Measurements from ENCODE around the gene BLACAT1.

BLACAT1 gene

DNA sequence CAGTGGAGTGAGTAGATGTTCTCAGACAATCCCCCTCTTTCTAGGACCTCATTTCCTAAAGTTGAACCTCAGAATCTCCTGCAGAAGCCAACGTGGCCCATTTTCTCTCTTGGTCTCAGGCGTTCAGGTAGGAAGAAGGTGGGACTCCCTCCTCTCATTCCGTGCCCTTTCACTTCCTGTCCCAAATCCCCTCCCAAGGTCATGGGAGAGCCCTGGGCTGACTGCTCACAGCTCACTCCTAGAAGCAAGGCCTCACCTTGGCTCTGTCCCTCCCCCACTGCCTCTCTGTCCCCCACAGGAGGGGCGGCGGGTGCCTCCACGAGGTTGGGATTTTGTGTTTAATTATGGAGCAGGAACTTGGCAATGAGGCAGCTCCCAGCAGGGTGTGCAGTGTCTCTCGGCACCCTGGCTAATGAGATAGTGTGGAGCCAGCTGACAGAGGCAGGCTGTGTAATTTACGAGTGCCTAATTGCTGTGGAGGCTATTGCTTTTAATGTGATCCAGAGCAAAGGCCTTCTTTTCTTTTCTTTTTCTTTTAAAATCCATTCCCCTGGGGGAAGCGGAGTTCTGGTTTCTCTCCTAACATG, 39.5 kb upstream of the BLACAT1 start:
- Histone ChIP-seq H3K4me3 (ENCODE audit: insufficient read depth, low read depth, low read length) (no peak overlapping the region), H3K9me3 (ENCODE audit: control insufficient read depth, low read length) (no peaks in the 10 kb centered on the region), H3K27ac (ENCODE audit: insufficient read depth, low read depth, low read length, poor library complexity, severe bottlenecking) (no peak overlapping the region), H3K4me1 (ENCODE audit: control insufficient read depth, insufficient read depth, low read length) (peaks cover 5% of the 10 kb centered on the region), H3K36me3 (ENCODE audit: control insufficient read depth, insufficient read depth, low read length) (no peaks in the 10 kb centered on the region), H3K27me3 (ENCODE audit: control insufficient read depth, insufficient read depth, low read length, poor library complexity, severe bottlenecking) (no peaks in the 10 kb centered on the region)
- WGBS, 2 experiments: 48 to 51% methylated on average over 9 of the region's 9 CpGs

DNA sequence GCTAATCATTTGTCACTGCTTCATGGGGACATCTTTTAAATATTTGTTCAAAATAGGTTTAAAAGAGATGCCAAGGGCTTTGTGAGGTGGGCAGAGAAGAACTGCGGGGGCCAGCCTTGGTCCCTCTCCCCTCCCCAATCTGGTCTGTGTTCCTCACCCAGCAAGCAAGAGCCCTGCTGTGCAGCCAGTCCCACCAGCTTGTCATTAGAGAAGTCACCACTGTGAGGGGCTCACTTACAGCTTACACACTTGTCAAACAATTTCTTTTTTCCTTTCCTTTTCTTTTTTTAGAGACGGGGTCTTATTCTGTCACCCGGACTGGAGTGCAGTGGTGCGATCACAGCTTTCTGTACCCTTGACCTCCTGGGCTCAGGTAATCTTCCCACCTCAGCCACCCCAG, 38.3 kb upstream of the BLACAT1 start:
- Histone ChIP-seq H3K4me3 (ENCODE audit: insufficient read depth, low read depth, low read length) (no peak overlapping the region), H3K4me1 (ENCODE audit: control insufficient read depth, insufficient read depth, low read length) (peaks cover 4% of the 10 kb centered on the region), H3K36me3 (ENCODE audit: control insufficient read depth, insufficient read depth, low read length) (no peaks in the 10 kb centered on the region), H3K27ac (ENCODE audit: insufficient read depth, low read depth, low read length, poor library complexity, severe bottlenecking) (no peak overlapping the region), H3K9me3 (ENCODE audit: control insufficient read depth, low read length) (no peaks in the 10 kb centered on the region), H3K27me3 (ENCODE audit: control insufficient read depth, insufficient read depth, low read length, poor library complexity, severe bottlenecking) (no peaks in the 10 kb centered on the region)
- WGBS, 2 experiments: 82 to 84% methylated on average over 4 of the region's 4 CpGs

DNA sequence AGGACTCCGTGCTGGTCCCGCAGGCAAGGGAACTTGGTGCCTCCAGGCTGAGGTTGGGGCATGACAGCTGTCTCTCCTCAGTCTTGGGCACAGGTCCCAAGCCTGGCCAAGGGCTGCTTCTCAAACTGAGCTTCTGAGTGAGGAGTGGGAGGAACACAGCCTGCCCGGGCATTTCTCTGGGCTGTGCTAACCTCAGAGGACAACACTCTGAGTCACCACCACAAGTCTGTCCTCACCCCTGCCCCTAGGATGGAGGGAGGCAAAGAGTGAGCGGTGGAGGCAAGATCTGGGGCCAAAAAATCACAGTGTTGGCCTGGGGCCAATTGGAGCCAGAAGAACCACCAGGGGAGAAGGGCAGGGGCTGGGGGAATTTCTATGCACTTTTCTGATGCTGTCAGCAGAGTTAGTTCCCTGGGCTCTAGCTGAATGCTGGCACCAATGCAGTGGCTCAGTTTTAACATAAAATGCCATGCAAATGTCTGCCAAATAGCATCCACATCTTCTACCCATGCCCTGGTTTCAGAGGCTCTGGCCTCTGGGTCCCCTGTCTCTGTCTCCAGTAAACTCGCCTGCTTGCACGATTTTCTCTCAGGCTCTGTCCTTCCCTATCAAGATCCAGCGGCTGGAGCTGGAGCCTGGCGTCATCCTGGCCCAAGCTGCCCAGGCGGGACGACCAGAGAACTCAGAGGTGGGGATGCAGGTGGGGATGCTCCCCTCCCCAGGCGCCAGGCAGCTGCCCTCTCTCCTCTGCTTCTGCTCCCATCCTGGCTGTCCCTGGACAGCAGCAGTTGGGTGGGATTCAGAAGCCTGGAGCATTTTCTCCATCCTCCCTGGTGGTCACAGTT, 37.6 kb upstream of the BLACAT1 start:
- H3K36me3 ChIP-seq (ENCODE audit: control insufficient read depth, insufficient read depth, low read length): no peaks in the 10 kb centered on the region
- no peak overlapping the region for H3K4me3 ChIP-seq (ENCODE audit: insufficient read depth, low read depth, low read length)
- no peaks in the 10 kb centered on the region for H3K27me3 ChIP-seq (ENCODE audit: control insufficient read depth, insufficient read depth, low read length, poor library complexity, severe bottlenecking)
- 74 to 77% methylated on average over 11 of the region's 11 CpGs for WGBS, 2 experiments
- H3K4me1 ChIP-seq (ENCODE audit: control insufficient read depth, insufficient read depth, low read length): peaks cover 4% of the 10 kb centered on the region
- no peak overlapping the region for H3K27ac ChIP-seq (ENCODE audit: insufficient read depth, low read depth, low read length, poor library complexity, severe bottlenecking)
- no peaks in the 10 kb centered on the region for H3K9me3 ChIP-seq (ENCODE audit: control insufficient read depth, low read length)

DNA sequence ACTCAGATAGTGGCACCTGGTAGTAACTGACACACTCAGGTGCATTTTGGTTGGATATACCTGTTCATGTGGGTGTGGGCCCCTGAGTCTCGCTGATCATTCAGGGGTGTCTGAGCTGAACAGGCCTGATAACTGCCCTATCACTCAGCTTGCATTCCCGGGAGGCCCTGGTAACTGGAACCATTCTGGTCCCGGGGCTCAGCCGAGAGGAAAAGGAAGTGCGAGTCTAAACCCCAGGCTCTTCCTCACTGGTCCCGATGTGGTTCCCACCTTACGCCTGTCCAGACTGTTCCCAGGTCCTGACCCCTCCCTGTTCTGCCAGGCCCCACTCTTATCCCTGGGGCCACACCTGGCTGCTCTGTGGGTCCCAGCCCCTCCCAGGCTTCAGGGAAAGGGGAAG, 36.9 kb upstream of the BLACAT1 start:
- 77 to 83% methylated on average over 7 of the region's 7 CpGs for WGBS, 2 experiments
- Histone ChIP-seq H3K4me3 (ENCODE audit: insufficient read depth, low read depth, low read length) (no peak overlapping the region), H3K36me3 (ENCODE audit: control insufficient read depth, insufficient read depth, low read length) (no peaks in the 10 kb centered on the region), H3K4me1 (ENCODE audit: control insufficient read depth, insufficient read depth, low read length) (peaks cover 4% of the 10 kb centered on the region), H3K27ac (ENCODE audit: insufficient read depth, low read depth, low read length, poor library complexity, severe bottlenecking) (no peak overlapping the region), H3K27me3 (ENCODE audit: control insufficient read depth, insufficient read depth, low read length, poor library complexity, severe bottlenecking) (no peaks in the 10 kb centered on the region), H3K9me3 (ENCODE audit: control insufficient read depth, low read length) (no peaks in the 10 kb centered on the region)

DNA sequence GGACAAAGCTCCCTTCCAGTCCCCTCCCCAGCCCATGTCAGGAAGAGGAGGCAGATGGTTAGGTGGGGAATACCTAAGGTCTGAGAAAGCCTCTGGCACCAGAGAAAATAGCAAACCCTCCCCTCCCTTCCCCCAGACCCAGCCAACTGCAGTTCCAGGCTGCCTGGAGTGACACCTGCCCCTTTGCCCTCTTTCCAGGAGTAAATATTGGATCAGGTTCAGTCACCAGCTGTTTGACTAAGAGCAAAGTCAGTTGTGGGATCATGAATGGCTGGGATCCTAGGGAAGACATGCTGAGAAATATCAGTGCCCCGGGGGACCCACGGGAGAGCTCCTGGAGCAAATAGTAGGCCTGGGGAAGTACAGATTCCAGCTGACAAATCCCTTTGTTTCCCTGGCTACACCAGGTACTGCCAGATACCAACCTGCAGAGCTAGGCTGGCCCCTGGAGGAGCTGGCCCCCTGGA, 36.4 kb upstream of the BLACAT1 start:
- Histone ChIP-seq H3K9me3 (ENCODE audit: control insufficient read depth, low read length) (no peaks in the 10 kb centered on the region), H3K4me3 (ENCODE audit: insufficient read depth, low read depth, low read length) (no peak overlapping the region), H3K36me3 (ENCODE audit: control insufficient read depth, insufficient read depth, low read length) (no peaks in the 10 kb centered on the region), H3K27me3 (ENCODE audit: control insufficient read depth, insufficient read depth, low read length, poor library complexity, severe bottlenecking) (no peaks in the 10 kb centered on the region), H3K4me1 (ENCODE audit: control insufficient read depth, insufficient read depth, low read length) (peaks cover 4% of the 10 kb centered on the region), H3K27ac (ENCODE audit: insufficient read depth, low read depth, low read length, poor library complexity, severe bottlenecking) (no peak overlapping the region)
- 42 to 51% methylated on average over 2 of the region's 2 CpGs for WGBS, 2 experiments

DNA sequence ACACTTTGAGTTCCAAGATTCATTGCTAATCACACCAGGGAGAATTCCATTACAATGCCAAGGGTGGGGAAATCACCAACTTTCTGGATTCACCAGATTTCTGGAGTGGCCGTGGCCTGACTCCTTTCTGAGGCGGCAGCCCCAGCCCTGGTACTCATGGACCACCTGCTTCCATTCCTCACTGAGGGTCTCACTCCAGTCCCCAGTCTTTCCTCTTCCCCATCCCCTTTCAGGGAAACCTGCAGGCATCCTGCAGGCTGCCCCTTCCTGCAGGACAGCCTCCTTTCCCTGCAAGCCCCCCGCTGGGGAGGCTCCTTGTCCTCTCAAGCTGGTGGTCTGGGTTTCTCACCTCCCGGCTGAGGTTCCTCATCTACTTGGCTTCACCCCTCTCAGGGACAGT, 35.9 kb upstream of the BLACAT1 start:
- H3K4me1 ChIP-seq (ENCODE audit: control insufficient read depth, insufficient read depth, low read length): peaks cover 4% of the 10 kb centered on the region
- H3K27ac ChIP-seq (ENCODE audit: insufficient read depth, low read depth, low read length, poor library complexity, severe bottlenecking): no peak overlapping the region
- H3K27me3 ChIP-seq (ENCODE audit: control insufficient read depth, insufficient read depth, low read length, poor library complexity, severe bottlenecking): no peaks in the 10 kb centered on the region
- no peaks in the 10 kb centered on the region for H3K9me3 ChIP-seq (ENCODE audit: control insufficient read depth, low read length)
- H3K4me3 ChIP-seq (ENCODE audit: insufficient read depth, low read depth, low read length): no peak overlapping the region
- 39 to 51% methylated on average over 4 of the region's 4 CpGs for WGBS, 2 experiments
- H3K36me3 ChIP-seq (ENCODE audit: control insufficient read depth, insufficient read depth, low read length): no peaks in the 10 kb centered on the region

DNA sequence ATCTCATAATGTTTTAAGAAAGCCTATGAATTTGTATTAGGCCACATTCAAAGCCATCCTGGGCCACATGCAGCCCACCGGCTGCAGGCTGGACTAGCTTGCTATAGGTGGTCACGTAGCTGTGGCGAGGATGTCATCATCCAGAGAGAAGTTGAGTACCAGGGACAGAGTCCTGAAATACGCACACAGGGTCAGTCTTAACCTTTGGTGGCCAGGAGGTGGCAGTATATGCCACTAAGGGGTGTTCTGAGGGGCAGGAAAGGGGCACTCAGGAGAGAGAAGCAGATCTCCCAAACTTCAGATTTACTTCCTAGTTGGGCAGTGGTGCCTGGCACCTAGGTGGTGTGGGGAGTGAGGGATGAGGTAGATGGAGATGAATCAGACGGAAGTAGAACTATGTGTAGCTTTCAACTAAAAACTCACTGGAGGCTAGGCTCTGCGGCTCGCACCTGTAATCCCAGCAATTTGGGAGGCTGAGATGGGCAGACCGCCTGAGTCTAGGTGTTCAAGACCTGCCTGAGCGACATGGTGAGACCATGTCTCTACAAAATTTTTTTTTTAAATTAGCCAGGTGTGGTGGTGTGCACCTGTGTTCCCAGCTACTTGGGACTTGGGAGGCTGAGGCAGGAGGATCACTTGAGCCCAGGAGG, 32.4 kb upstream of the BLACAT1 start:
- WGBS, 2 experiments: 55 to 57% methylated on average over 9 of the region's 9 CpGs
- Histone ChIP-seq H3K27ac (ENCODE audit: insufficient read depth, low read depth, low read length, poor library complexity, severe bottlenecking) (no peak overlapping the region), H3K27me3 (ENCODE audit: control insufficient read depth, insufficient read depth, low read length, poor library complexity, severe bottlenecking) (peaks cover 15% of the 10 kb centered on the region)

DNA sequence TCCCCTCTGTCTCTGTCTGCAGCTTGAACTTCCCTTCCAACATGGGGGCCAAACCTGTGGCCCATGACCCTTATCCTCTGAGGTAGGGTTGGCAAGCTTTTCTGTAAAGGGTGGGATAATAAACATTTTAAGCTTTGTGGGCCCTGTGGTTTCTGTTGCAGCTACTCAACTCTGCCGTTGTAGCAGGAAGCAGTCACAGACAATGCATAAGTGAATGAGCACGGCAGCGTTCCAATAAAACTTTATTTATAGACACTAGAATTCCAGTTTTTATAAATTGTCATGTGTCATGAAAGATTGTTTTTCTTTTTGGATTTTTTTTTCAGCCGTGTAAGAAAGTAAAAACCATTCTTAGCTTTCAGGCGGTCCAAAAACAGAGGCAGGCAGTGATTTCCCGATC, 30.4 kb upstream of the BLACAT1 start:
- WGBS, 2 experiments: 93 to 96% methylated on average over 6 of the region's 6 CpGs
- Histone ChIP-seq H3K36me3 (ENCODE audit: control insufficient read depth, insufficient read depth, low read length) (no peaks in the 10 kb centered on the region), H3K27me3 (ENCODE audit: control insufficient read depth, insufficient read depth, low read length, poor library complexity, severe bottlenecking) (peaks cover 26% of the 10 kb centered on the region), H3K4me1 (ENCODE audit: control insufficient read depth, insufficient read depth, low read length) (peaks cover 14% of the 10 kb centered on the region), H3K9me3 (ENCODE audit: control insufficient read depth, low read length) (no peaks in the 10 kb centered on the region), H3K4me3 (ENCODE audit: insufficient read depth, low read depth, low read length) (no peak overlapping the region), H3K27ac (ENCODE audit: insufficient read depth, low read depth, low read length, poor library complexity, severe bottlenecking) (no peak overlapping the region)

More for the DNA sequence above, 32.4 kb upstream of the BLACAT1 start:
- no peak overlapping the region for H3K4me3 ChIP-seq (ENCODE audit: insufficient read depth, low read depth, low read length)
- H3K4me1 ChIP-seq (ENCODE audit: control insufficient read depth, insufficient read depth, low read length): peaks cover 4% of the 10 kb centered on the region
- no peaks in the 10 kb centered on the region for H3K36me3 ChIP-seq (ENCODE audit: control insufficient read depth, insufficient read depth, low read length)
- H3K9me3 ChIP-seq (ENCODE audit: control insufficient read depth, low read length): no peaks in the 10 kb centered on the region

DNA sequence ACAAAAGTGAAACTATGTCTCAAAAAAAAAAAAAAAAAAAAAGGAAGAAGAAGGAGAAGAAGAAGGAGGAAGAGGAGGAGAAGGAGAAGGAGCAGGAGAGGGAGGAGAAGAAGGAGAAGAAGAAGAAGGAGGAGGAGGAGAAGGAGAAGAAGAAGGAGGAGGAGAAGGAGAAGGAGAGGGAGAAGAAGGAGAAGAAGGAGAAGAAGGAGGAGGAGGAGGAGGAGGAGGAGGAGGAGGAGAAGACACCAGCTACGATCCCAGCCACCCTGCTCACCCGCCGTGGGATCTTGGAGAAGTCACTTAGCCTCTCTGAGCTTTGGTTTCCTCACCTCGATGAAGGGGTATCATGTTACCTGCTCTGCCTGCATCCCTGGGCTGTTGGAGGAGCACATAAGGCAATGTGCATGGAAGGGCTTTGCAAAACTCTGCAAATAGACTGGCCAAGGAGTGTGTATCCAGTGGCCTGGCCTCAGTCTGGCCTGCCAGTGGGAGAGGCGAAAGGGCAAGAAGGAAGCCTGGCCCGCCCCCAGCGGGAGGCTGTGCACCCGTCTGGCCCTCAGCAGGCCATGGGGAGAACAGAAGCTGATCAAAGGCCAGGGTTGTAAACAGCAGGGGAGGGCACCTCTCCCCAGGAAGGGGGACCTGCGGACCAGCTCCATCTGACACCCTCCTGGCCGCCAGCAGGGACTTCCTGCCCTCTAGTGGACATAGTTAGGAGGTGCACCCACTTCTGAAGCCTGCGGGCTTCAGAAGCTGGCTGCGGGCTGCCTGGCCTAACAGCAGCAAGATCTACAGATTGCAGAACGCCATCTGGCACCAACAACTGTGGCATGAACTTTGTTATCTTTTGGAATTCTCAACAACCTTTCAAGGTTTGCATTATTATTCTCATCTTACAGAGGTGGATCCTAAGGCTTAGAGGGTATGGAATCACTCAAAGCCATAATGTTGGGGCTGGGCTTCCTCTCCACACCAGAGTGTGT, 29.4 kb upstream of the BLACAT1 start:
- 29 to 30% methylated on average over 13 of the region's 13 CpGs for WGBS, 2 experiments
- H3K36me3 ChIP-seq (ENCODE audit: control insufficient read depth, insufficient read depth, low read length): no peaks in the 10 kb centered on the region
- H3K4me1 ChIP-seq (ENCODE audit: control insufficient read depth, insufficient read depth, low read length): peaks cover 17% of the 10 kb centered on the region
- no peak overlapping the region for H3K27ac ChIP-seq (ENCODE audit: insufficient read depth, low read depth, low read length, poor library complexity, severe bottlenecking)
- H3K27me3 ChIP-seq (ENCODE audit: control insufficient read depth, insufficient read depth, low read length, poor library complexity, severe bottlenecking): peaks cover 34% of the 10 kb centered on the region
- no peak overlapping the region for H3K4me3 ChIP-seq (ENCODE audit: insufficient read depth, low read depth, low read length)
- H3K9me3 ChIP-seq (ENCODE audit: control insufficient read depth, low read length): no peaks in the 10 kb centered on the region

All from ectodermal cell (in vitro differentiated cells).